Fibroblast of lung (primary cell): ENCODE measurements around the gene IGF2R. TPM values are rescaled to one million over a fixed set of nuclear protein-coding genes. Genes with fewer than 3 reads are reported as not detected.

ENCODE experiments used
- DNase-seq, 2 donors: peaks; one replicate each; pipeline versions ENCODE4 v3.0.0 to v3.0.0-alpha.2; 2010; ENCODE audit warnings: low read depth in 2 of 2
- H2AFZ ChIP-seq: 2 replicates; pipeline ENCODE4 v1.5.1; 2012; ENCODE audit warnings: low read length, control low read depth, inconsistent platforms
- H3K27ac ChIP-seq: 2 replicates; pipeline ENCODE4 v1.5.1; 2011; ENCODE audit warnings: low read length, control low read depth; ENCODE audit not compliant: insufficient read depth
- H3K27me3 ChIP-seq: 2 replicates; pipeline ENCODE4 v1.5.1; 2011; ENCODE audit warnings: mild to moderate bottlenecking, low read length; ENCODE audit not compliant: control insufficient read depth, insufficient read depth
- H3K36me3 ChIP-seq: 2 replicates; pipeline ENCODE4 v1.5.1; 2011; ENCODE audit warnings: low read length; ENCODE audit not compliant: control insufficient read depth, insufficient read depth
- H3K4me1 ChIP-seq: 2 replicates; pipeline ENCODE4 v1.5.1; 2011; ENCODE audit warnings: low read length; ENCODE audit not compliant: control insufficient read depth, insufficient read depth; ENCODE audit errors: extremely low read depth
- H3K4me2 ChIP-seq: 2 replicates; pipeline ENCODE4 v1.5.1; 2011; ENCODE audit warnings: low read length, control low read depth; ENCODE audit not compliant: insufficient read depth; ENCODE audit errors: extremely low read depth
- H3K4me3 ChIP-seq, 4 experiments: fragments of 200-600 bp in 1 of 4; sonication (generic) in 1 of 4; replicated peaks in 1 of 4; 2 replicates each; pipeline ENCODE4 v1.5.1; 2011 to 2016; ENCODE audit warnings: low read length in 4 of 4, low read depth in 3 of 4, mild to moderate bottlenecking in 3 of 4, control low read depth in 2 of 4, inconsistent platforms in 1 of 4, mixed read lengths in 1 of 4; ENCODE audit not compliant: insufficient read depth in 1 of 4; ENCODE audit errors: control extremely low read depth in 1 of 4
- H3K79me2 ChIP-seq: 2 replicates; pipeline ENCODE4 v1.5.1; 2012; ENCODE audit warnings: mild to moderate bottlenecking, low read length, inconsistent platforms; ENCODE audit not compliant: control insufficient read depth, insufficient read depth
- H3K9ac ChIP-seq: 2 replicates; pipeline ENCODE4 v1.5.1; 2011; ENCODE audit warnings: mild to moderate bottlenecking, low read length, control low read depth; ENCODE audit not compliant: insufficient read depth
- H3K9me3 ChIP-seq: 2 replicates; pipeline ENCODE4 v1.5.1; 2012; ENCODE audit warnings: low read depth, low read length; ENCODE audit not compliant: control insufficient read depth, insufficient read depth
- H4K20me1 ChIP-seq: 2 replicates; pipeline ENCODE4 v1.5.1; 2011; ENCODE audit warnings: low read length; ENCODE audit not compliant: control insufficient read depth, insufficient read depth; ENCODE audit errors: extremely low read depth
- CTCF ChIP-seq, 2 donors: IDR thresholded peaks in 1 of 2; conservative IDR thresholded peaks in 1 of 2; 1 replicate in 1 of 2; 2 replicates in 1 of 2; pipeline ENCODE4 v1.5.1; 2011 to 2012; ENCODE audit warnings: low read length in 2 of 2, control low read depth in 1 of 2, inconsistent platforms in 1 of 2, low read depth in 1 of 2, mild to moderate bottlenecking in 1 of 2
- EZH2 ChIP-seq: IDR thresholded peaks from 2 replicates; pipeline ENCODE4 v1.5.1; 2012; ENCODE audit warnings: low read length, control low read depth, mild to moderate bottlenecking; ENCODE audit errors: missing control alignments
- polyA plus RNA-seq, 2 donors: library from polyadenylated mRNA; depleted of rRNA in 1 of 2; stranded (reverse) in 1 of 2; unstranded in 1 of 2; fragments of >200 nt; gene quantifications; 2 replicates each; pipeline ENCODE4 v1.2.1, GENCODE V29; 2011 to 2012; ENCODE audit warnings: missing spikeins in 1 of 2
- total RNA-seq: library from RNA; depleted of rRNA; stranded (reverse); fragments of >200 nt; gene quantifications from 2 replicates; pipeline ENCODE4 v1.2.1, GENCODE V29; 2014

IGF2R gene
- total and polyA plus RNA-seq, 2 donors (not counting 1 experiment from before 2014, with no cell fraction given): 37.6 to 300 TPM

- H3K79me2 ChIP-seq: no peaks in the 10 kb centered on the region
These were observed 23.0 kb upstream of the IGF2R start for GRCh38 chr6:159945801-159946392.

GRCh38 chr6:159946912-159947311 is 22.0 kb upstream of the IGF2R start:
- DNase-seq: no peak
- H3K9ac ChIP-seq: no peak overlapping the region
- no peaks in the 10 kb centered on the region for H3K79me2 ChIP-seq
- no peaks in the 10 kb centered on the region for H4K20me1 ChIP-seq
- H3K4me3 ChIP-seq: no peak overlapping the region
- no peaks in the 10 kb centered on the region for H3K9me3 ChIP-seq
- no peak overlapping the region for H2AFZ ChIP-seq
- no peak for TF ChIP-seq EZH2
- TF ChIP-seq CTCF (conservative IDR thresholded peaks at IDR 0.05 in 1 of 2, IDR thresholded peaks at IDR 0.05 in 1 of 2; ENCODE audit: low read depth in 1 of 2, low read length in 2 of 2): no peak
- peaks cover 7% of the 10 kb centered on the region for H3K4me1 ChIP-seq
- no peak overlapping the region for H3K4me2 ChIP-seq
- no peaks in the 10 kb centered on the region for H3K36me3 ChIP-seq
- no peak overlapping the region for H3K27ac ChIP-seq
- no peaks in the 10 kb centered on the region for H3K27me3 ChIP-seq

More at GRCh38 chr6:159945801-159946392, 23.0 kb upstream of the IGF2R start:
- TF ChIP-seq CTCF (conservative IDR thresholded peaks at IDR 0.05 in 1 of 2, IDR thresholded peaks at IDR 0.05 in 1 of 2; ENCODE audit: low read depth in 1 of 2, low read length in 2 of 2): no peak
- TF ChIP-seq EZH2: no peak
- no peak overlapping the region for H3K4me2 ChIP-seq
- no peak overlapping the region for H3K4me3 ChIP-seq
- no peaks in the 10 kb centered on the region for H3K27me3 ChIP-seq
- no peak overlapping the region for H3K9ac ChIP-seq
- no peak overlapping the region for H3K27ac ChIP-seq
- no peak overlapping the region for H2AFZ ChIP-seq
- peaks cover 7% of the 10 kb centered on the region for H3K4me1 ChIP-seq
- no peaks in the 10 kb centered on the region for H3K9me3 ChIP-seq
- no peaks in the 10 kb centered on the region for H3K36me3 ChIP-seq
- no peak for DNase-seq
- H4K20me1 ChIP-seq: no peaks in the 10 kb centered on the region

GRCh38 chr6:159948199-159948598 is 20.7 kb upstream of the IGF2R start:
- Histone ChIP-seq H3K4me3 (no peak overlapping the region), H3K9me3 (no peaks in the 10 kb centered on the region), H2AFZ (no peak overlapping the region), H3K79me2 (no peaks in the 10 kb centered on the region), H3K4me2 (no peak overlapping the region), H3K9ac (no peak overlapping the region), H3K36me3 (no peaks in the 10 kb centered on the region), H3K4me1 (peaks cover 2% of the 10 kb centered on the region), H4K20me1 (no peaks in the 10 kb centered on the region), H3K27ac (no peak overlapping the region), H3K27me3 (no peaks in the 10 kb centered on the region)
- TF ChIP-seq CTCF (conservative IDR thresholded peaks at IDR 0.05 in 1 of 2, IDR thresholded peaks at IDR 0.05 in 1 of 2; ENCODE audit: low read depth in 1 of 2, low read length in 2 of 2): no peak
- no peak for TF ChIP-seq EZH2
- no peak for DNase-seq
